IgD-negative memory B cell (primary cell): ENCODE results near the gene PLCD1. TPM values are rescaled to one million over a fixed set of nuclear protein-coding genes. Genes with fewer than 3 reads are reported as not detected.

Source experiments
- H3K27ac Mint-ChIP-seq, 3 donors: one replicate each; pipeline ENCODE4 v1.8.0; 2020 to 2022; ENCODE audit warnings: mild to moderate bottlenecking in 3 of 3, mixed read lengths in 3 of 3, moderate library complexity in 1 of 3
- H3K27me3 Mint-ChIP-seq: one replicate; pipeline ENCODE4 v1.8.0; 2021; ENCODE audit warnings: mixed read lengths
- H3K36me3 Mint-ChIP-seq: one replicate; pipeline ENCODE4 v1.8.0; 2020; ENCODE audit warnings: mild to moderate bottlenecking, mixed read lengths
- H3K4me1 Mint-ChIP-seq, 3 donors: one replicate each; pipeline ENCODE4 v1.8.0; 2020 to 2022; ENCODE audit warnings: mixed read lengths in 3 of 3, mild to moderate bottlenecking in 1 of 3
- H3K4me3 Mint-ChIP-seq, 4 donors: one replicate each; pipeline ENCODE4 v1.8.0; 2020 to 2022; ENCODE audit warnings: mild to moderate bottlenecking in 4 of 4, mixed read lengths in 4 of 4, moderate library complexity in 3 of 4
- H3K9me3 Mint-ChIP-seq, 3 donors: one replicate each; pipeline ENCODE4 v1.8.0; 2020 to 2021; ENCODE audit warnings: mixed read lengths in 3 of 3, mild to moderate bottlenecking in 1 of 3
- polyA plus RNA-seq: library from polyadenylated mRNA; unstranded; fragments of 300-500 nt; fragmentation: Illumina TruSeq; gene quantifications from one replicate; pipeline ENCODE4 v1.2.3, GENCODE V29; 2021

The PLCD1 gene
- polyA plus RNA-seq, 1 donor from 2014 or later, result 4.6 TPM

- H3K27ac Mint-ChIP-seq, result no peak overlapping the region
- H3K4me1 Mint-ChIP-seq, result peaks cover 0 to 2% (median 0%) of the 10 kb centered on the region in 3 donors
- H3K27me3 Mint-ChIP-seq, result no peaks in the 10 kb centered on the region
- peaks cover 0 to 2% (median 0%) of the 10 kb centered on the region in 3 donors for H3K9me3 Mint-ChIP-seq
- peaks cover 10% of the 10 kb centered on the region for H3K36me3 Mint-ChIP-seq
- no peak overlapping the region for H3K4me3 Mint-ChIP-seq
Observed at GRCh38 chr3:38016847-38017444, 12.5 kb downstream of the PLCD1 start.

DNA sequence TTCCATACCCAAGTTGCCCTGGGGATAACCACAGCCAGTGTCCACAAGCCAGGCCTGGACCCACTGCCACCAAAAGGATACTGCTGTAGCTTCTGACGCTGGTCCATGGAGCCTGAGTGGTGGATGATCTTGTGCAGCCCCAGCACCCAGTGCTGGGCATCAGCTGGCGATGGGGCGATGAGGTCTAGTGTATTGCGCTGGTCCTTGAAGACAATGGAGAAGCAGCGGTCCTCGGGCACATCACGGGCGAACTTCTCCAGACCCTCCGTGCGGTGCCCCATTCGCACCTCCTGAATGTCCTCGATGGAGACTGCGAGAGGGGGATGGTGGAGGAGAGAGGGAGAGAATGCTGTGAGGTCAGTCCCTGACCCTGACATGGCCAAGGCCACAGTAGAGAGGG lies 13.0 kb downstream of the PLCD1 start:
- Mint-ChIP-seq H3K36me3 (peaks cover 10% of the 10 kb centered on the region), H3K4me1 (peaks cover 0 to 2% (median 0%) of the 10 kb centered on the region in 3 donors), H3K27ac (no peak overlapping the region), H3K9me3 (peaks cover 0 to 2% (median 0%) of the 10 kb centered on the region in 3 donors), H3K27me3 (no peaks in the 10 kb centered on the region), H3K4me3 (no peak overlapping the region)

DNA sequence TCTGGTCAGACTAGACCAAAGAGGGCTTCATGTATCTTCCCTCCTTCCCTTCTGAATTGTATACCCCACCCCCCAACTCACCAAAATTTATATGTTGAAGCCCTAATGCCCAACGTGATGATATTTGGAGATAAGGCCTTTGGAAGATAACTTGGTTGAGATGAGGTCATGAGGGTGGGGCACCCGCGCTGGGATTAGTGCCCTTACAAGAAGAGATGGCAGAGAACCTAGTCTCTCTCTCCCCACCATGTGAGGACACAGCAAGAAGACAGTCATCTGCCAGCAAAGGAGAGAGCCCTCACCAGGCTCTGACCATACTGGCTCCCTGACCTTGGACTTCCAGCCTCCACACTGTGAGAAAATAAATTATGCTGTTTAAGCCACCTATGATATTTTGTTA lies 13.5 kb downstream of the PLCD1 start:
- H3K27me3 Mint-ChIP-seq, result no peaks in the 10 kb centered on the region
- no peak overlapping the region for H3K4me3 Mint-ChIP-seq
- peaks cover 10% of the 10 kb centered on the region for H3K36me3 Mint-ChIP-seq
- no peak overlapping the region for H3K27ac Mint-ChIP-seq
- peaks cover 0 to 1% (median 0%) of the 10 kb centered on the region in 3 donors for H3K4me1 Mint-ChIP-seq
- H3K9me3 Mint-ChIP-seq, result peaks cover 0 to 2% (median 0%) of the 10 kb centered on the region in 3 donors

DNA sequence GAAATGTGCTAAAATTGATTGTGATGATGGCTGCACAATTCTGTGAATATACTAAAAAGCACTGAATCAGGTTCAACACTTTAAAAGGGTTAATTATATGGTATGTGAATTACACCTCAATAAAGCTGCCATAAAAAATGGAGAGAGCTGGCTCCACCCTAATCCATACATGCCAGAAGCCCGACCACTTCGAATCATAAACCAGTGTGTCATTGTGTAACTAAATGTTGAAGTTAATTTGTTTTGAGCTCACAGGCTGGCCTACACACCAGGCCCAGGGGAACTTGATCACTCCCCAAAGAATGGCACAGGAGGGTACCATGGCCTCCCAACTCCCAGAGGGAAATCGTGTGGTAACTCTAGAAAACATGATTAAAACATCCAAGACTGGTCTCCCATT lies 14.0 kb downstream of the PLCD1 start:
- H3K4me3 Mint-ChIP-seq, result peak overlapping the region in 1 of 4 donors; percentile 31
- H3K4me1 Mint-ChIP-seq, result peaks cover 0 to 2% (median 0%) of the 10 kb centered on the region in 3 donors
- H3K27me3 Mint-ChIP-seq, result no peaks in the 10 kb centered on the region
- H3K9me3 Mint-ChIP-seq, result peaks cover 0 to 2% (median 0%) of the 10 kb centered on the region in 3 donors
- peaks cover 10% of the 10 kb centered on the region for H3K36me3 Mint-ChIP-seq
- H3K27ac Mint-ChIP-seq, result no peak overlapping the region

DNA sequence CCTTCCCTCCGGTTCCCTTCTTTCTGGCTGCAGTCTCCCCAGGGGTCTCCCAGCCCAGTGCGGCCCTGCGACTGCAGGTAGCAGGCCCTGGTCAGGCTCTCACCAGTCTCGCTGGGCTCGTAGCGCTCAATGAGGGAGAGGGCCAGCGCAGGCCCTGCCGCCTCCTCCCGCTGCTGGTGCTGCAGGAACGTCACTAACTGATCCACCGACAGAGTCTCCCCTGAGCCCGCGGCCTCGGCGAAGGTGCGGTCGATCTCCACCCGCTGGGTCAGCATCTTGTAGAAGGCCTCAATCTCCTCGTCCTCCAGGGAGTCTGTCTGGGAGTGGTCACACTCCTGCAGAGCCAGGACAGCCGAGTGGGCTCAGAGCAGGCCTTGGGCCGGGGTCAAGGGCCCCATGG lies 18.3 kb downstream of the PLCD1 start:
- peaks cover 0 to 2% (median 0%) of the 10 kb centered on the region in 3 donors for H3K9me3 Mint-ChIP-seq
- H3K36me3 Mint-ChIP-seq, result peaks cover 9% of the 10 kb centered on the region
- H3K4me1 Mint-ChIP-seq, result peaks cover 0 to 2% (median 0%) of the 10 kb centered on the region in 3 donors
- H3K27me3 Mint-ChIP-seq, result no peaks in the 10 kb centered on the region
- no peak overlapping the region for H3K4me3 Mint-ChIP-seq
- no peak overlapping the region for H3K27ac Mint-ChIP-seq

GRCh38 chr3:38009807-38010591 lies 19.4 kb downstream of the PLCD1 start:
- no peaks in the 10 kb centered on the region for H3K27me3 Mint-ChIP-seq
- peaks cover 0 to under 1% (median 0%) of the 10 kb centered on the region in 3 donors for H3K9me3 Mint-ChIP-seq
- H3K4me1 Mint-ChIP-seq, result peaks cover 0 to 2% (median 0%) of the 10 kb centered on the region in 3 donors
- H3K27ac Mint-ChIP-seq, result no peak overlapping the region
- H3K4me3 Mint-ChIP-seq, result peak overlapping the region in 1 of 4 donors; percentile 56
- peaks cover 2% of the 10 kb centered on the region for H3K36me3 Mint-ChIP-seq

GRCh38 chr3:38008971-38009580 lies 20.4 kb downstream of the PLCD1 start:
- no peak overlapping the region for H3K4me3 Mint-ChIP-seq
- peaks cover 0 to 8% (median 7%) of the 10 kb centered on the region in 3 donors for H3K4me1 Mint-ChIP-seq
- no peaks in the 10 kb centered on the region for H3K27me3 Mint-ChIP-seq
- H3K9me3 Mint-ChIP-seq, result no peaks in the 10 kb centered on the region
- H3K27ac Mint-ChIP-seq, result peak overlapping the region in 2 of 3 donors; percentile 43 to 67
- no peaks in the 10 kb centered on the region for H3K36me3 Mint-ChIP-seq

DNA sequence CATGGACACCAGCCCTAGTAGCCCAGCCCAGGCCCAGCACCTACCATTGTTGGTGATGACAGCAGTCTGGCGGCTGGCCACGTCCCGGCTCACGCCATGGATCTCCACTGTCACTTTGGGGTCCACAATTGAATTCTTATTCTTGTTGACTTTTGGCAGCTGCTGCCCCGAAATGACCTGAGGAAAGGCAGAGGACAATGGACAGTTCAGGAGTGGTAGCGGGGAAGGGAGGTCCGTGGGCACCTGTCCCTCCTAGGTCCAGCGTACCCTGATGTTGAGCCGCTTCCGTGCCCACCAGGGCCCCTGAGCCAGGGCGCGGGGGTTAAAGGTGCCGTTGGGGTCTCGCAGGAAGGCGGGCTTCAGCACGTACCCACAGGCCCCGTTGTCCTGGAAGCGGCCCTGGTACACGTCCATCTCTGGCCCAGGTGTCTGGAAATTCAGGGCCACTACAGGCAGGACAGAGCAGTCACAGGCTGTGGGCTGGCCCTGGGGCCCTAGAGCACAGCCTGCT lies 21.2 kb downstream of the PLCD1 start:
- Mint-ChIP-seq H3K9me3 (no peaks in the 10 kb centered on the region), H3K4me1 (peaks cover 0 to 10% (median 7%) of the 10 kb centered on the region in 3 donors), H3K27ac (no peak overlapping the region), H3K4me3 (no peak overlapping the region), H3K27me3 (no peaks in the 10 kb centered on the region), H3K36me3 (no peaks in the 10 kb centered on the region)

GRCh38 chr3:38007754-38008090 lies 21.7 kb downstream of the PLCD1 start:
- no peak overlapping the region for H3K27ac Mint-ChIP-seq
- no peaks in the 10 kb centered on the region for H3K36me3 Mint-ChIP-seq
- H3K4me1 Mint-ChIP-seq, result peaks cover 0 to 13% (median 7%) of the 10 kb centered on the region in 3 donors
- no peaks in the 10 kb centered on the region for H3K27me3 Mint-ChIP-seq
- H3K4me3 Mint-ChIP-seq, result no peak overlapping the region
- no peaks in the 10 kb centered on the region for H3K9me3 Mint-ChIP-seq

DNA sequence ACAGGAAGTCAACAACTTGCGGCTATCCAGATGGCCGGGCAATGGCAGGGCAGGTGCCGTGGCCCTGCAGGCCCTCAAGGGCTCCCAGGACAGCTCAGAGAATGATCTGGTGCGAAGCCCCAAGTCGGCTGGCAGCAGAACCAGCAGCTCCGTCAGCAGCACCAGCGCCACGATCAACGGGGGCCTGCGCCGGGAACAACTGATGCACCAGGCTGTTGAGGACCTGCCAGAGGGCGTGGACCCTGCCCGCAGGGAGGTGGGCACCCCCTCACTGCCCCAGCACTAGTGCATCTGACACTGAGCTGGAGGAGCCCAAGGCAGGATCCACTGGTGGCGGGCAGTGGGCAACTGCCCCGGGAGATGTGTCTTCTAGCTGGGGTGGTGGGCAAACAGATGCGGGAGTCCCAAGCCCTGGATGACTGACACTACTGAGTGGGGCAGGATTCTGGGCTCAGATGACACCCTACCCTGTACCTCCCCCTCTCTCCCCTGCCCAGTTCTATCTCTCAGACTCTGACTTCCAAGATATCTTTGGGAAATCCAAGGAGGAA lies 22.9 kb downstream of the PLCD1 start:
- H3K4me3 Mint-ChIP-seq, result no peak overlapping the region
- H3K27me3 Mint-ChIP-seq, result no peaks in the 10 kb centered on the region
- peaks cover 0 to 13% (median 7%) of the 10 kb centered on the region in 3 donors for H3K4me1 Mint-ChIP-seq
- no peaks in the 10 kb centered on the region for H3K36me3 Mint-ChIP-seq
- no peaks in the 10 kb centered on the region for H3K9me3 Mint-ChIP-seq
- no peak overlapping the region for H3K27ac Mint-ChIP-seq

DNA sequence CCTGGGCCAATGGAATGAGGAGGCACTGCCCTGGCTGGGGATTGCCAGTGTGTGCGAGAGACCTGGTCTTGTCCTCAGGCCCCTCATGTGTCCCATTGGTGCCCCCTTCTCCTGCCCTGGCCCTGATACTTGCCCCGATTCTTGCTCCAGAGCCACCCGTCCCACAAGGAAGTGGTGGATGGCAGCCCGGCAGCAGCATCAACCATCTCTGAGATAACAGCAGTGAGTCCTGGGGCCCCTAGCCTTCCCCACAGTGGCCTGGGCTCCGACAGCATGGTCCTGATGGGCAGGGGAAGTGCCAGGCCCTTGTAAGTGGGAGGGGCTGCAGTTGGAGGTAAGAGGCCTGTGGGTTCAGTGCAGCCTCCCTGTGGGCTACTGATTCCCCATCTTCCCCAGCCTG lies 23.4 kb downstream of the PLCD1 start:
- Mint-ChIP-seq H3K4me3 (no peak overlapping the region), H3K27me3 (no peaks in the 10 kb centered on the region), H3K27ac (no peak overlapping the region), H3K36me3 (no peaks in the 10 kb centered on the region), H3K9me3 (no peaks in the 10 kb centered on the region), H3K4me1 (peaks cover 0 to 13% (median 7%) of the 10 kb centered on the region in 3 donors)

DNA sequence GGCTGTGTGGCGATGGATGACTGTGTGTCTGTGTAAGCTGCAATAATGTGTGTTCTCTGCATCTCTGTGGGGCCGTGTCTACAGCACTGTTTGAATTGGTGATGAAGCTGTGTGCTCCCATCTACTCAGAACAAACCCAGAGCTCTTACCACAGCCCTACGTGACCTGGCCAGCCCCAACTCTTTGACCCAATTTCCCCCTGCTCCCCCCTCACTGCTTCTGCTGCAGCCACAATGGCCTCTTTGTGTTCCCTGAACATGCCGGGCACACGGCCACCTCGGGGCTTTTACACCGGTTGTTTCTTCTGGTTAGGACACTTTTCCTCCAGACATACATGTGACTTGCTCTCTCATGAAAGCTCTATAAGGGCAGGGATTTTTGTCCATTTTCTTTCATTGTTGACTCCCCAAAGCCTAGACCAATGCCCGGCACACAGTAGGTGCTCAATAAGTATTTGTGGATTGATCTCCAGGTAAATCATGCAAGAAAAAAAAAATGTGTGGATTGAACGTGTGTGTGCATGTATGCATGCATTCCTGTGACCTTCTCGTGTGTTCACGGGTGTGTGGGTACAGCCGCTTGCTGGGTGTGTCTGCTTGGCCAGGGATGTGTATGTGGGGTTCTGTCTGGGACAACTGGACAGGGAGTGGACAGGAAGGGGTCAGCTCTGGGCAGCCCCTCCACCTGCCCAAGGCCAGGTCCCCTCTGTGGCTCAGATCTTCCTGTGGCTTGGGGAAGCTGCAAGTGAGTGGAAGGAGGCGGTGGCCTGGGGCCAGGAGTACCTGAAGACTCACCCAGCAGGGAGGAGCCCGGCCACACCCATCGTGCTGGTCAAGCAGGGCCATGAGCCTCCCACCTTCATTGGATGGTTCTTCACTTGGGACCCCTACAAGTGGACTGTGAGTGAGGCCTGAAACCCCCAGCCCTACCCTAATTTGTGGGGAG lies 24.1 kb downstream of the PLCD1 start:
- H3K36me3 Mint-ChIP-seq, result no peaks in the 10 kb centered on the region
- no peaks in the 10 kb centered on the region for H3K9me3 Mint-ChIP-seq

DNA sequence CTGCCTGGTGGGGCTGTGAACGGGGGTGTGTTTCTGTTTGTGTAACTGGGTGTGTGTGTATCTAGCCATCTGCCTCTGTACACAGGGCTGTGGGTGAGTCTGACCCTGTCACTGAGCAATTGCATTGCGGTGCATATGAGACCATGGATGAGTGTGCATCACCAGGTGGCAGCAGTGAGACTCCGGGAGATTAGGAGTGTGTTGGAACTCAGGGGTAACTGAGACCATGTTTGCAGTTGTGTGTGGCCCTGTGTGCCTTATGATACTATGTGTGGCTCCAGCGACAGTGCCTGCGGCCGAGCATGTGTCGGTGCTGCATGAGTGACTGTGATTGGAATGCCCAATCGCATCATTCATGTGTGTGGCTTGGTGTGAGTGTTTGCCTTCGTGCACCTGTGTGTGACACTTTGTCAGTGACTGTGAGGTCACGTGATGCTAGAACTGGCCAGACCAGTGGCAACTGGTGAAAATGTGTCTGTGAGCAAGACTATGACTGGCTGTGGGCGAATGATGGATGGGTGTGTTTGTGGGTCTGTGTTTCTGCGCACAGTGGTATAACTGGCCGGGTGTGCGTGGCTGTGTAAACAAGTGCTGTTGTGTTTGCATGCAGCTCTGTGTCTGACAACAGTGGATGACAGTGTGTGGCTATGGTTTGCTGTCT lies 24.9 kb downstream of the PLCD1 start:
- peak overlapping the region in 1 of 3 donors; percentile 33 for H3K27ac Mint-ChIP-seq
- H3K9me3 Mint-ChIP-seq, result no peaks in the 10 kb centered on the region
- peaks cover 0 to 12% (median 9%) of the 10 kb centered on the region in 3 donors for H3K4me1 Mint-ChIP-seq
- H3K27me3 Mint-ChIP-seq, result no peaks in the 10 kb centered on the region
- no peaks in the 10 kb centered on the region for H3K36me3 Mint-ChIP-seq
- H3K4me3 Mint-ChIP-seq, result no peak overlapping the region

More for the DNA sequence above, 24.1 kb downstream of the PLCD1 start:
- H3K4me1 Mint-ChIP-seq, result peaks cover 0 to 12% (median 7%) of the 10 kb centered on the region in 3 donors
- H3K27ac Mint-ChIP-seq, result peak overlapping the region in 1 of 3 donors; percentile 19
- H3K27me3 Mint-ChIP-seq, result no peaks in the 10 kb centered on the region
- H3K4me3 Mint-ChIP-seq, result no peak overlapping the region
